Stimulated activated CD8-positive, alpha-beta memory T cell treated with anti-CD3 and anti-CD28 coated beads, Interleukin-7, amount 100 ng/mL, for 48 hours (primary cell): ENCODE data around the gene FAM177B.

Experiments used
- DNase-seq, 2 donors: peaks; one replicate each; pipeline ENCODE4 v3.0.0-alpha.2; 2020; ENCODE audit warnings: low read depth in 1 of 2; ENCODE audit errors: extremely low read depth in 1 of 2

FAM177B gene

DNA sequence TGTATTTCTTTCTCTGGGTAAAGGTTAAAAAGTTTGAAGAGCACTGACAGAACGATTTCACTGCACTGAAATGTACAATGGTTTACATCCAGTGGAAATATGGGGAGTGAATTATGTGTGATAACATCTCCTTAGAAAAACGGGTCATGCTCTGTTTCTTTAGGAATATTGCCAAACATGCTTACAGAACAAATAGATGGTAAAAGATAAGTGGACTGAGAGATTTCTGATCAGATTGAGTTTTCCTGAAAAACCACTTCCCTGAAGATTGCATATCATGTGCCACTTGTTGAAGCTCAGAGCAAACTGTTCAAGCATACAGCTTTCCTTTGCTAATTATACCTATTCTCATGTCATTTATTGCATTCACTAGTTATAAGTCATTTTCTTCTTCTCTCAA lies 47.9 kb downstream of the FAM177B start:
- no peak for DNase-seq

DNA sequence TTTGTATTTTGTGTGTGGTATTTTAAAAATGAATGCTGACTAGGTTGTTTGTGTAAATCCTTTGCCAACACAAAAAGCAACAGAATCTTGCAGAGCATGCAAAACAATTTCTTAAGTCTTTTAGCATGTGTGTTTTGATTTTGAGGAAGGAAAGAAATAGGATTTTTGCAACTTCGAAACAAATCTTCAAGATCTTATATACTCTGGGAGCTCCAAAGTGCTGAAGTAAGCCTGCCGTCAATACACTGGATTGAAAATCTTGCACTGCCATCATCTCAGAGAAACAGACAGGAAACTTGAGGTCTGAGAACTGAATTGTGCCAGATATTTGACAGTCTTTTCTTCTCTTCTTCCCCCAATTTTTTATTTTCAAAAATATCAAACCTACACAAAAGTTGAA lies 48.5 kb downstream of the FAM177B start:
- no peak for DNase-seq

DNA sequence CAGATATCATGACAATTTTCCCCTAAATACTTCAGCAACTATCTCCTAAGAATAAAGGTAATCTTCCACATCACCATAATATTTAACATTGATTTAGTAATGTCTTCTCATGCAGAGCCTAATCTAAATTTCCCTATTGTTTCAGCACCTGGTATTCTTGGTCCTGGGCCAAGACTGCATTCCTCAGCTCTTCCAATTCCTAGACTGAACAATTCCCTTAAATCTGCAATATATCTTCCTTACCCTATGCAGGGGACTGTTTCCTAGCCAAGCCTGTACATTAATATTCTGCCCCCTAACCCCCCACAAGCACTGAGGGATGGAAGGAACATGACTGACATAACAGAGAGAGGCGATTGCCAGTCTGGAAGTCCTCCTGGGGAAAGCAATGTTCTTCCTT lies 49.1 kb downstream of the FAM177B start:
- no peak for DNase-seq

DNA sequence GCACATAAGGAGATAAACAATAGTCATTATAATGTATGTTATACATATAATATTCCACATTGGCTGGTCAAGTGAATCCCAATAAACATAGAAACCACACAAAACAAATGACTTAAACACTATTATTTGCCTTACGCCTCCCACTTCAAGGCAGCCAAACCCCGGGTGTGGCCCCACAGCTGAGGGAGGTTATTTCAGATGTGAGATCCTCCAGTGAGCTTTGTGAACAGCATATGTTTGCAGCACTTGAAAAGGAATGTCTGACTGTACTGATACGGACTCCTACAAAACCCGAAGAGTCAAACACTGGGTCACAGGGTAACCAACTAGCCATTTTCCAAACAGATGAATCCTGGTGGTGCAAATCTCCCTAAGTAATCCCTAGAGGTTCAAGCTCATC lies 50.7 kb downstream of the FAM177B start:
- no peak for DNase-seq

DNA sequence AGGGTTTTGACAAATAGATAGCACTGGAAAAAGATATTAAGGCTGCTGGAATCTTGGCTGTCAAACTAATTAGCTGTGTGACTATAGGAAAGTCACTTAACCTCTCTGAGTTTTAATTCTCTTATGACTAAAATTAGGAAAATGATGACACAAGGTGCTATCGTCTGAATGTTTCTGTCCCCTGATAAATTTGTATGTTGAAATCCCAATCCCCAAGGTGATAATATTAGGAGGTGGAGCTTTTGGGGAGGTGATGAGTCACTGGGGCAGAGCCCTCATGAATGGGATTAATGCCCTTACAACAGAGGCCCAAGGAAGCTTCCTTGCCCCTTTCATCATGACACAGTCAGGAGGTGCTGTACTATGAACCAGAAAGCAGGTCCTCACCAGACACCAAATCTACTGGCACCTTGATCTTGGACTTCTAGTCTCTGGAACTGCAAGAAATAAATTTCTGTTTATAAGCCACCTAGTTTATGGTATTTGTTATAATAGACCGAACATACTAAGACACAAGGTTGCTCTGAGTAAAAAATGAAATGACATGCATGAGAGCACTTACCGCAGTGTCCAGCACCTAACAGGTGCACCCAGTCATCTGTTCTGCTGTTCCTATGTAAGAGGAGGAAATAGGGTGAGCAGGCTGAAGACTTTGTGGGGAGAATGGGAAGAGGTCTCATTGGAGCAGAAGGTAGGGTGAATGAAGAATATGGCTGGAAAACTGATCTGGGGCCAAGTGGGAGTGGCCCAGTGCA lies 51.6 kb downstream of the FAM177B start:
- DNase-seq = no peak

DNA sequence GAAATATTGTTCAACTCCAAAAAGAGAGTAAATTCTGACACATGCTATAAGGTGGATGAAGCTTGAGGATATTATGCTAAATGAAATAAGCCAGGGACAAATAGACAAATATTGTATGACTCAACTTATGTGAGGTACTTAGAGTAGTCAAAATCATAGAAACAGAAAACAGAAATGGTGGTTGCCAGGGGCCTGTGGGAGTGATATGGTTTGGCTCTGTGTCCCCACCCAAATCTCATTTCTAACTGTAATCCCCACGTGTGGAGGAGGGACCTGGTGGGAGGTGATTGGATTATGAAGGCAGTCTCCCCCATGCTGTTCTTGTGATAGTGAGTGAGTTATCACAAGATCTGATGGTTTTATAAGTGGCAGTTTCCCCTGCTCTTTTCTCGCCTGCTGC lies 53.1 kb downstream of the FAM177B start:
- no peak for DNase-seq

DNA sequence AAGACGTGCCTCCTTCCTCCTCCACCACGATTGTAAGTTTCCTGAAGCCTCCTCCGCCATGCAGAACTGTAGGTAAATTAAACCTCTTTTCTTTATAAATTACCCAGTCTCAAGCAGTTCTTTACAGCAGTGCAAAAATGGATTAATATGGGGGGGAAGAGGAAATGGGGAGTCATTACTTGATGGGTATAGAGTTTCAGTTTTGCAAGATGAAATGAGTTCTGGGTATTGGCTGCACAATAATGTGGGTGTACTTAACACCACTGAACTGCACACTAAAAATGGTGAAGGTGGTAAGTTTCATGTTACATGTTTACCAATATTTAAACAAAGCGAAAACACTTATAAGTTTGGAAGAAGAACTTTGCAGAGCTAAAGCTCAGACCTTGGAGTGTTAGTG lies 53.5 kb downstream of the FAM177B start:
- no peak for DNase-seq

DNA sequence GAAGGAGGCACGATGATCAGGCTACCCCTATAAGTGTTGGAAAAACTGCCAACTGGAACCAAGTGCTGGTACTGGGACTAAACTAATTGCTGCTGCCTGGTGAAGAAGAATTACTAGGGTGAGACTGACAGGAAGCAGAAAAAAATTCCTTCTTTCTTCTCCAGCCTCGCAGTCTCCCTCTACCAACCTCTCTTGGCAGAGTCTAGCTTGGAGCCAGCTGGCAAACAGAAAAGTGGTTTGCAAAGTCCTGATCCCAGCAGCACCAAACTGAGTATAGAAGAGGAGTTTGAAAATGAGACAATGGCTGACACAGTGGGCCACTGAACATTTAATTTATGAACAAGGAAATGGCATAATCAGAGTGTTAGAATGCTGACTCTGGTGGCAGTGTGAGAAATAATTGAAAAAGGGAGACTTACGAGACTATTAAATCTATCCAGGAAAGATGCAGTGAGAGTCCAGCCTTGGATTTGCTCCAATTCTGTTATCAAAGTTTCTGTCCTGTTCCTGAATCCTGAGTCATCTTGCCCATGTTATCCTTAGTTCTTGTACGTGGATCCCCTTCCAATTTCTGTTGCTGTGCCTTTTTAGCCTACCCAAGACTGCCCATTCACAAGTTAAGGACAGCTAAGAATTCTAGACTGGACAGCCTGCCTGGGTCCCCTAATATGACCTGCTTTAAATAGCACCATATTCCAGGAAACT lies 54.2 kb downstream of the FAM177B start:
- no peak for DNase-seq

DNA sequence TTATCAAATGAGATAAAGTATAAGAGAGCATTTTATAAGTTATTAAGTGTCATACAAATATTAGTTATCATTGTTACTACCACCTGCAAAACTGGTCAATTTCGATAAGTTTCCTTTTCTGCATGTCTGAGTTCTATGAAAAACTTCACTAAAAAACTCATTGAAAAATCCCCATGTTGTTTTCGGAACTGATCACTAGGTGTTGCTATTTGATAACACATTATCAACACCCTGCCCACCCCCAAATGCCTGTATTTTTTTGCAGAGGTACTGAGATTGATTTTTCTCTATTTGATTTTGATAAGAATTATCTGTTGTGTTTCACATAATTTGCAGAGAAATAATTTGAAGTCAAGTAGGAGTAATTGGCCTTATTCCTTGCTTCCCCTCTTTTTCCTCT lies 55.7 kb downstream of the FAM177B start:
- no peak for DNase-seq

DNA sequence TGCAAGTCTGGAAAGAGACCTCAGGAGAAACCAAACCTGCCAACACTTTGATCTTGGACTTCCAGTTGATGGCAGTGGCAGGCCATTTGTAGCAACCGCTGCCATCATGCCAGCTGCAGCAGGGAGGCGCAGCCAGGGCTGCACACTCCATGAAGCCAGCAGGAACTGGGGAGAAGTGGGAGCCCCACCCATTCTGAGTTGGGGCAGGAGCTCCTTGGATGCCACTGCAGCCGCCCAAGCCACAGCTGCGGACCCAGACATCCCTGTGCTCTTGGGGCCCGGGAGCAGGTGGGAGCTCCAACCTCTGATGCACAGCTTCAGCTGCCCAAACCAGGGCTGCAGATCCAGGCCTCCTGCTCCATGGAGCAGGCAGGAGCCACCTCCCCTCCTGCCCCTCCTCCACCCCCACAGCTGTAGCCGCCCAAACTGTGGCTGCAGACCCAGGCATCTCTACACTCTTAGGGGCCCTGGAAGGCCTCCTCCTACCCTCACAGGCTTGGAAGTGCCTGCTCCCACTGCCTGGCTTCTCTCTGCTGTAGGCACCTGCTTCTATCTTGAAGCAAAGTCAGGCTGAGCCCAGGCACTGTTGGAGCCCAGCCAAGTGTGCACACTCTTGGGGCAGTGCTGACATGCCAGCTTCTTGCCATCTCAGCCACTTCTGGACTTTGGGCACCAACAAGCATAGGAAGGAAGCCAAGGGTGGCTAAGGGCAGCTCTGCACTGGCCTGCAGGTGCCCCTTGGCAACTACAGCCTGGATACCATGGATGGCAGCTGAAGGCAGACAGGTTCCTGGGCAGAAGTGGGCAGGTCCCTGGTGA lies 57.9 kb downstream of the FAM177B start:
- DNase-seq = no peak

DNA sequence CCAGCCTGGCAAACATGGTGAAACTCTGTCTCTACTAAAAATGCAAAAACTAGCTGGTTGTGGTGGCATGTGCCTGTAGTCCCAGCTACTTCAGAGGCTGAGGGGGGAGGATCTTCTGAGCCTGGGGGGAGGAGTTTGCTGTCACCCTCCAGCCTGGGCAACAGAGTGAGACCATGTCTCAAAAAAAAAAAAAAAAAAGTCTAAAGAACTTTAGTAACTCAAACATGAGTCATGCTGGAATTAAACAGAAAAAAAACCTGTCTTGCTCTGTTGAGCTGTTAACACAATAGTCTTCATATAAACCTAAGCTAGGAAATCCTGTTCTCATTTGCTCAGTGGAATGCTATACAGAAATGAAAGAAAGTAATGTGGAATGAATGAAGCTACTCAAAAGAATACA lies 61.1 kb downstream of the FAM177B start:
- DNase-seq = no peak

DNA sequence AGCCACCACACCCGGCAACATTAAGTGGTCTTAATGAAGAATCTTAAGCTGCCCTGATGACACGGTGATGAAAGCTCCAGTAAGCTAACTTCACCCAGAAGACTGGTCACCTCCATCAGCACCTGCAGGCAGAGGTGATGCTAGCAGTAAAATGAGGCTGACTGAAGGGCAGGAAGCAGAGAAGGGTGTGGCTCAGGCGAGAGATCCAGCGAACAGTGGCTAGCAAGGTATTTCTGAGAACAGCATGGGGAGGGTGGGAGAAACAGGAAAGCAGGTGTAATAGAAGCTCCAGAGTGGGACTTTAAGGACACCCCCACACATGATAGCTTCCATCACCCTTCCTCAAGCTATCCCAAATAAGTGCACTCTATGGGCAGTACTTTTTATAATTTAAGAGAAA lies 62.0 kb downstream of the FAM177B start:
- DNase-seq = no peak
